GM18502 (cell line): ENCODE results near the gene GUK1.

Source experiments
- ATAC-seq: cut with Tn5 transposase; IDR thresholded peaks from one replicate; pipeline ENCODE4 v1.9.1; 2021; ENCODE audit warnings: mild to moderate bottlenecking; ENCODE audit not compliant: unreplicated experiment, poor library complexity

GUK1 gene

DNA sequence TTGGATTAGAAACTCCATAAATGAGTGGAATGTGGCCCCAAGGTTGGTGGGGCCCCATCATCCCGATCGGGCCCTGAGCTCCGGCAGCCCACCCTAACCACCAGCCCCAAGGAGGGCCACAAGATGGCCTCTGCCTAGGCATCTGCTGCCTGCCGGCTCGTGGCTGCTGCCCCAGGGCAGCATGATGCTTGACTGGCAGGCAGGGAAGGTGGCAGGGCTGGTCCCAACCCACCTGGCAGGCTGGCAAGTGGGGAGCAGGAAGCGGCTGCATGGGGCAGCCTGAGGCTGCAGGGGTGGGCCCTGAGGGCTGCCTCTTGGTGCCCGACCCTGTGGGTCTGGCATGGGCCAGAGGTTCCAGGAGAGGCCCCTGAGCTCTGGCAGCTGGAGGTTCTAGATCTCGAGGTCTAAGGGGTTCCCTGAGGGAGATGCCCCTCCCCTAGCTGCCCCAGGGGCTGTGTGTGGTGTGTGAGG, 8.9 kb downstream of the GUK1 start:
- no peak for ATAC-seq

DNA sequence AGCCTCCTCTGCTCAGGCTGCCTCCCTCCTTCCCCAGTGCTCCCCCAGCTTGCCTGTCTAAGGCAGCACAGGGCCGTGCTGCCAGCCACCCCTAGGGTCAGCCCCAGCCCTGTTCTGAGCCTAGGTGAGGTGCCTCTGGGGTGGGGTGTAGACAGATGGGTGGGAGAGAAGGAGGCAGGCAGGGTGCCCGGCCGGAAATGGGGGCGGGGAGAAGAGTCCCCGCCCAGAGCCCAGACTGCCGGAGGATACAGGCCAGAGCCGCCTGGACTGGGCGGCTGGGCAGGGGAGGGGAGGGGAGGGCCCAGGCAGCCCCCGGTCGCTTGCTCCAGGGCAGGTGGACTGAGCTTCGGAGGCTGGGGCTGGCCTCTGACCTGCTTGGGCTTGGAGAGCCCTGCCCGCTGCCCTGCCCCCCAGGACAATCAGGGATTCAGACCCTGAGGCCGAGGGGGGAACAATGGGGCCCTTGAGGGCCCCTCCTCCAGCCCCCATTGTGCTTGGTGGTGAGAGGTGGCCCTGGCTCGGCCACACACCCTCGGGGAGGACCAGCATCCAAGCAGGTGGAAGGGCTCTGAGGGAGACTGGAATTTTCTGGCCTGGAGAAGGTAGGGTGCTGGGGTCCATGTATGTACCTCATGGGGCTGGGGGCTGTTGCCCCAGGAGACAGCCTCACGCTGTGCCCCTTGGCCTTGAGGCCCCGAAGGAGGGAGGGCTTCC, 9.5 kb downstream of the GUK1 start, which contains the start of gene GJC2:
GJC2 (plus strand) TSS at position 525 of the 714 bp plus-strand sequence. CDS start 7,829 bp downstream, outside the sequence.
- ATAC-seq, result no peak

DNA sequence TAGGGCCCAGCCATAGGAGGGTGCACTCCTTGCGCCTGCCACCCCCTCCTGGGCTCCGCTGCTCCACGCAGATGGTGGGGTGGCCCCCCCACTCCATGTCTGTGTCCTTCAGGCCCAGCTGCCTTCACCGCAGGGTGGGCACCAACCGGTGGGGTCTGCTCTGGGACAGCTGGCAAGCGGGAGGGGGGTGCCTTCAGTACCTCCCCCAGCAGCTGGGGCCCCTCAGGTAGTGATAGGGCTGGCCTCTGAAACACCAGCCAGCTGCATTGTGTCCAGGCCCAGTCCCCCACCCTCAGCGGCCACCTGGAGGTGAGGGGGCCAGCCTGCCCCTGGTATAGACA, 10.0 kb downstream of the GUK1 start:
- no peak for ATAC-seq

DNA sequence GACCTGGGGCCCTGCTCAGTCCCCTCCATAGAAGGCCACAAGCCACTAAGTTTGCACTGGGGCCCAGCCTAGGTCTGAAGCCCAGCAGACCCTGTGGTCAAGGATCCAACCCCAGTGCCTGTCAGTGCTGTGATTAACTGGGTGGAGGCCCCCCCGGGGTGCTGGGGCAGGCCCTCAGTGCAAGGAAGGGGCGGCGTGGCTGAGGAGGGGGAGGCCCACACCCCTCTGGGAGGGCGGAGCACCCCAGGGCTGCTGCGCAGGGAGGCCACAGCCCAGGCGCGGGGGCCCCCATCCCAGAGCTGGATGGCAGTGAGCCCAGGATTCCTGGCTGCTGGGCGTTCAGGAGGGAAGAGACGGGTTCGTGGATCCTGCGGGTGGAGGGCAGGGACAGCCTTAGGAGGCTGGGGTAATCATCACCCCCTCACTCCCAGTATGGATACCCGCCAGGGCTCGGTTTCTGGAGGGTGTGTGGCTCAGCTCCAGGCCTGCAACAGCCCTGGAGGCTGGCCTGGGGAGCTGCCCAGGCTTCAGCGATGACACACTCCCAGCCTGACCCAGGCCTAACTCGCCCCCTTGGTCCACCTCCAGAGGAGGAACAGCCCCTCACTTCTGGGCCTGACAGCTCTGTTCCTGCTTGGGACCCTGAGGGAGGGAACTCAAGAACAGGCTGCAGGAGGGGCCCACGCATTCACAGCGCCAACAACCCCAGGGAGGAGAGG, 10.5 kb downstream of the GUK1 start:
- ATAC-seq, result no peak

DNA sequence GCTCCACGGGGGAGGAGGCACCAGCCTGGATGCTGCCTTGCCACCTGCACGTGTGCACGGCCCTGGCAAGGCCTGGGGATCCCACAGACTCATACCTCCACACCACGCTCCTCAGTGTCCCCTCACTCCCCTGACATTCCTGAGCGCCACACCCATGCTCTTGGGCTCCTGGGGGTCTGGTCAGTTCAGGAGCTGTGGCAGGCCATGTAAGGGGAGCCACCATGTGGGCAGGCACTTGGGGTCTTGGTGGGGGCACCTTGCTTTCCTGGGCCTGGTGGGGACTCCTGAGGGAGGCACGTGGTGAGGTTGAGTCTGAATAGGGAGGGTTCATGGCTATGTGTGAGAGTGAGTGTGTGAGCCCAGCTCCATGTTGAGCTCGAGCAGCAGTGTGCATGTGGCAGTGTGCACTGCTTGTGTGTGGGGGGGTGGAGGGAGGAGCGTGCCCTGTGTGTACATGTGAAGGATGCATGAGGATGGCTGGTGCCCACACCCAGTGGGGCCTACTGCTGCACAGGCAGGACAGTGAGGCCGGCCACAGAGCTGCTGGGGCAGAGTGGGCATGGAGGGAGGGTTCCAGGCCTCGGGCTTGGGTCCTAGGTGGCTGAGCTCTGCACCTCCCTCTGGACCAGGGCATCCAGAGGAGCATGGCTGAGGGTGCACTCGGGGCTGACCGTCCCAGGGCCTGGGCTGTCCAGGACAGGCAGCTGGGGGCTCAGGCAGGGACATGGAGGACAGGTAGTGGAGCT, 11.3 kb downstream of the GUK1 start:
- ATAC-seq, result no peak

- ATAC-seq, result no peak
Measured at GRCh38 chr1:228152097-228152917, 12.2 kb downstream of the GUK1 start.

DNA sequence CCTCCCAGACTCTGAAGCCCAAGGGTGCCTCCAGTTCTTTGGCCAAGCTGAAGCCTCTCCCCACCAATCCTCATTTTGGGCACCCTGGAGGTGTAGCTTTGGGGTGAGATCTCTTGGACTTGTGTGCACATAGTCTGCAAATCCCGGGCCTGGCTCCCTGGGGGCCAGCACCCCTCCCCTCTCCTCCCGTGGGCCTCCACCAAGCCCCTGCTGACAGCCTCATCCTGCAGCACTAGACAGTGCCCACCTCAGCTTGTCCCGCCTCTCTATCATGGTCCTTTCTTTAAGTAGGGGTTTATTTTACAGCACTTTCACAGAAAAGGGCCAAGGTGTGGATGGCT, 12.8 kb downstream of the GUK1 start:
- no peak for ATAC-seq

DNA sequence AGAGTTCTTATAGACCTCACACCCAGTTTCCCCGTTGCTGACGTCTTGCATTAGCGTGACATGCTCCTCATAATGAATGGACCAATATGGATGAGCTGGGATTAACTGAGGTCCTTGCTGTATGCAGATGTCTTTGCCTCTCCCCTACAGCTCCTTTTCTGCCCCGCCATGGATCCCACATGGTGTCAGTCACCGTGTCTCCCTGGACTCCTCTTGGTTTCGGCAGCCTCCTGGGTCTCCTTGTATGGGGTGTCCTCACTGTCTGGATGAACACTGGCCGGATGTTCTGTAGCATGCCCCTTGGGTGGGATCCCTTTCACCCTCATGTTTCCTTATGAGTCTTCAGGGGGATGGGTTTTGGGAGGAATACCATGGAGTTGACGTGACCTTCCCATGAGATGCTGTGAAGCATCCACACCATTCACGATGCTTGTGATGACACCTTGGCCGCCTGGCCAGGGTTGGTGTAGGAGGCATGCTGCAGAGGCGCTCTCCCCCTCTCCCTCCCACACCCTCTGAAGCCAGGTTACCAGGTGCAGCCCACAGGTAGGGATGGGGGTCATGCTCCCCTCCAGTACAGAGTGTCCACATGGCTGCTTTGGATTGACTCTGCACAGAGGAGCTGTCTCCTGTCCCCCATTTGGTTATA, 14.1 kb downstream of the GUK1 start:
- ATAC-seq, result no peak

- ATAC-seq, result no peak
Measured at GRCh38 chr1:228154670-228155571, 14.8 kb downstream of the GUK1 start.

DNA sequence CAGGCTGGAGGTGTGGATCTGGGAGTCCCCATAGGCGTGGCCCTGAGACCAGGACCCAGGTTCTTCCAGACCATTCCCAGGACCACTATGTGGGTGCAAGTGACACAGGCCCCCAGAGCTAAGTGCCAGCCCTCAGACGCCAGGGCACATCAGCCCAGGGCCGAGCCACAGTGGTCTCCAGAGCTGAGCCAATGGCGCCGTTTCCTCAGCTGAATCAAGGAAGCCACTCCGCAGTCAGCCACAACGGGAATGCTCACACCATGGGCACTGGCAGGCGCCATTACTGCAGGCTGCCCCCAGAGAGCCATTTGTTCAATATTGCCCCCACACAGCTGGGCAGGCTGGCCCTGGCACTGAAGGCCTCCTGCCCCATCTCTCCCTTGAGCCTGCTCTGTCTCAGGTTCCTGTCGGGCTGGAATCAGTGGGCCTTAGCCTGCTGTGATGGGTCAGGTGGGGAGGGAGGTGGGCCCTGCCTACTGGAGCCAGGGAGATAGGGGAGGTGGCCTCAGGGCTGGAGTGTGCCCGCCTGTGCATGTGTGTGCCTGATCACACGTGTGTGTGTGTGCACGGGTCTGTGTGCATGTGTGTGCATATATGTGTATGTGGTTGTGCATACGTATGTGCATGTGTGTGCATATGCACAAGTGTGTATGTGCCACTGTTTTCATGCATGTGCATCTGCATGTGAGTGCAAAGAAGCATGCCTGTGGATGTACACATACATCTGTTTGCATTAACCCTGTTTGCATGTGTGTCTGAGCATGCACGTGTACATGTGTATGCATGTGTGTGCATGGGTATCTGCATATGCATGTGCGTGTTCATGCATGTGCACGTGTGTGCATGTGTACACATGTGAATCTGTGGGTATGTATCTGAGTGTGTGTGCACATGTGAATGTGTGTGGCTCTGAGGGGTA, 15.8 kb downstream of the GUK1 start:
- ATAC-seq, result no peak

GRCh38 chr1:228156515-228156881, 16.4 kb downstream of the GUK1 start:
- ATAC-seq, result no peak

DNA sequence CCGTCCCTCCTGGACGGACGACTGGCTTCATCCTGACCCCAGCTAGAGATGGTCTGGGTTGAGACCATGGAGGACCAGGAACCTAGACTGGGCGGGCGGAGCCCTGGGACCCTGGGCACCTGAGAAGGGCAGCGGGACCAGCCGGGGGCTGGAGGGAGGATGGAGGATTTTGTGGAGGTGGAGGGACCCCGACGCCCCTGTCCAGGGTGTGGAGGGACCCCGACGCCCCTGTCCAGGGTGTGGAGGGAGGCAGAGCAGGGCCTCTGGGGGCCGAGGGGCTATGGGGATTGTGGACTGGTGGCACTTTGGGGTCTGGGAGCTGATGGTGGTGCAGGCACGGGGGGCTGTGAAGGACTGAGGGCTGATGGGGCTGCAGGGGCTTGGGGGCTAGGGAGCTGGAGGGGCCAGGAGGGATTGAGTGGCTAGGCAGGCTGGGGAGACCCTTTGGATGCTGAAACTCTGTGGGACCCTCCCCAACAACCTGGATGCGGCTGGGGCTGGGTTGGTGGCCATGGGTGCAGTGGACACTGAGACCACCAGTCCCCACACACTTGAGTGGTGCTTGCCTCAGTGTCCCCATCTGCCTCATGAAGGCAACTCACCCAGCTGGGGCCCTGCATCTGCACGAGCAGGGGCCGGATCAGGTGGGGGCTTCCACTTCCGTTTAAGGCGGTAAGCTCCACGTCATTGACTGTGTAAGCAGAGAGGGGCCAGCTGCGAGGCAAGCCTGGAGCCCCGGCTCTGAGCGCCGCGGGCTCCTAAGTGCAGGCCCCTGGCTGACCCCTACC, 17.1 kb downstream of the GUK1 start:
- no peak for ATAC-seq

DNA sequence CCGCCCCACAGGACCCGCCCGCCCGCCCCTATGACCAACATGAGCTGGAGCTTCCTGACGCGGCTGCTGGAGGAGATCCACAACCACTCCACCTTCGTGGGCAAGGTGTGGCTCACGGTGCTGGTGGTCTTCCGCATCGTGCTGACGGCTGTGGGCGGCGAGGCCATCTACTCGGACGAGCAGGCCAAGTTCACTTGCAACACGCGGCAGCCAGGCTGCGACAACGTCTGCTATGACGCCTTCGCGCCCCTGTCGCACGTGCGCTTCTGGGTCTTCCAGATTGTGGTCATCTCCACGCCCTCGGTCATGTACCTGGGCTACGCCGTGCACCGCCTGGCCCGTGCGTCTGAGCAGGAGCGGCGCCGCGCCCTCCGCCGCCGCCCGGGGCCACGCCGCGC, 17.6 kb downstream of the GUK1 start:
- no peak for ATAC-seq

DNA sequence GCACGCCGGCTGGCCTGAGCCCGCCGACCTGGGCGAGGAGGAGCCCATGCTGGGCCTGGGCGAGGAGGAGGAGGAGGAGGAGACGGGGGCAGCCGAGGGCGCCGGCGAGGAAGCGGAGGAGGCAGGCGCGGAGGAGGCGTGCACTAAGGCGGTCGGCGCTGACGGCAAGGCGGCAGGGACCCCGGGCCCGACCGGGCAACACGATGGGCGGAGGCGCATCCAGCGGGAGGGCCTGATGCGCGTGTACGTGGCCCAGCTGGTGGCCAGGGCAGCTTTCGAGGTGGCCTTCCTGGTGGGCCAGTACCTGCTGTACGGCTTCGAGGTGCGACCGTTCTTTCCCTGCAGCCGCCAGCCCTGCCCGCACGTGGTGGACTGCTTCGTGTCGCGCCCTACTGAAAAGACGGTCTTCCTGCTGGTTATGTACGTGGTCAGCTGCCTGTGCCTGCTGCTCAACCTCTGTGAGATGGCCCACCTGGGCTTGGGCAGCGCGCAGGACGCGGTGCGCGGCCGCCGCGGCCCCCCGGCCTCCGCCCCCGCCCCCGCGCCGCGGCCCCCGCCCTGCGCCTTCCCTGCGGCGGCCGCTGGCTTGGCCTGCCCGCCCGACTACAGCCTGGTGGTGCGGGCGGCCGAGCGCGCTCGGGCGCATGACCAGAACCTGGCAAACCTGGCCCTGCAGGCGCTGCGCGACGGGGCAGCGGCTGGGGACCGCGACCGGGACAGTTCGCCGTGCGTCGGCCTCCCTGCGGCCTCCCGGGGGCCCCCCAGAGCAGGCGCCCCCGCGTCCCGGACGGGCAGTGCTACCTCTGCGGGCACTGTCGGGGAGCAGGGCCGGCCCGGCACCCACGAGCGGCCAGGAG, 18.3 kb downstream of the GUK1 start:
- no peak for ATAC-seq

- ATAC-seq, result no peak
Measured at GRCh38 chr1:228159008-228159665, 19.1 kb downstream of the GUK1 start.

DNA sequence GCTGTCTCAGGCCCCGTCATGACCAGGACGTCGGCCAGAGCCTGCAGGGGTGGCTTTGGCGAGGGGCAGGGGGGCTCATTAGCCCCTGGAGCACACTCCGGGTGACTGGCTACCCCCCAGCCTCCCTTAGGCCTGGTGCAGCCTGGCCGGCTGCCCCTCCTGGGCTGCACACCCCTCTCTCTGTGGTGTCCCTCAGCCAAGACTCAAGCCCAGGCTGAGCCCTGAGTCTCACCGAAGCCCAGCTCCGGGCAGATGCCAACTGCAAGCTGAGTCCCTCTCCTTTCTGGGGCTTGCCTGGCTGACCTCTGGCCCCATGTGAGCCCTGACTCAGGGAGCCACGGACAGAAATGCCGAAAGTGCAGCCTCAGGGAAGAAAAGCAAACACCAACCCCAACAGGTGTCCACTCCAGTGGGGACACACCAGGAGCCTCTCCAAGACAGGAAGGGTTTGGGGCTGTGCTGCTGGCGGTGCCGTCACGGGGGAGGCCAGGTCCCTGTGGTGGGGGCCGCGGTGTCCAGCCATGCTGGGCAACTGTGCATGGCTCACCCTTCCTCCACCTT, 20.2 kb downstream of the GUK1 start:
- ATAC-seq, result no peak
